ENCODE measurements around the gene S100A3.
A peak's percentile ranks its signal among the peaks of the same experiment; 100 is the strongest.

Gene S100A3

DNA sequence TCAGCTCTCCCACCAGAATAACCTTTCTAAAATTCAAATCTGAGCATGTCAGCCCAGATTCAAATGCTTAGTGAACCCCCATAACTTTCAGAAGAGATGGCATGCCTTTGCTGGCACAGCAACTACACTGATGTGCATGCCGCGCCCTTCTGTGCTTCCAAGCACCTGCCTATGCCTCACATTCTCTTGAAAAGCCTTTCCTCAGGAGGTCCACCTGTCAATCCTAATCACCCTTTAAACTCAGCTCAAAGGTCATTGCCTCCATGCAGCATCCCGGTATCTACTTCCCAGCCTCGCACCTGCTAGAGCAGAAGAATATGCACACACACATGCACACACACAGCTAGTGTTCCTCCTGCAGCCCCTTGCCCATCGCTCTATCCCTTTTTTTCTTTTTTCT is 21.8 kb upstream of the S100A3 start:
- no peaks in the 10 kb centered on the region for H3K36me3 ChIP-seq (ENCODE audit: control insufficient read depth, insufficient read depth, low read length)
- H3K9ac ChIP-seq = no peak overlapping the region
- no peaks in the 10 kb centered on the region for H3K79me2 ChIP-seq
- no peak overlapping the region for H3K4me2 ChIP-seq (ENCODE audit: low read length)
- no peaks in the 10 kb centered on the region for H3K27me3 ChIP-seq (ENCODE audit: control insufficient read depth, insufficient read depth, low read length)
- TF ChIP-seq, protein P1, sequence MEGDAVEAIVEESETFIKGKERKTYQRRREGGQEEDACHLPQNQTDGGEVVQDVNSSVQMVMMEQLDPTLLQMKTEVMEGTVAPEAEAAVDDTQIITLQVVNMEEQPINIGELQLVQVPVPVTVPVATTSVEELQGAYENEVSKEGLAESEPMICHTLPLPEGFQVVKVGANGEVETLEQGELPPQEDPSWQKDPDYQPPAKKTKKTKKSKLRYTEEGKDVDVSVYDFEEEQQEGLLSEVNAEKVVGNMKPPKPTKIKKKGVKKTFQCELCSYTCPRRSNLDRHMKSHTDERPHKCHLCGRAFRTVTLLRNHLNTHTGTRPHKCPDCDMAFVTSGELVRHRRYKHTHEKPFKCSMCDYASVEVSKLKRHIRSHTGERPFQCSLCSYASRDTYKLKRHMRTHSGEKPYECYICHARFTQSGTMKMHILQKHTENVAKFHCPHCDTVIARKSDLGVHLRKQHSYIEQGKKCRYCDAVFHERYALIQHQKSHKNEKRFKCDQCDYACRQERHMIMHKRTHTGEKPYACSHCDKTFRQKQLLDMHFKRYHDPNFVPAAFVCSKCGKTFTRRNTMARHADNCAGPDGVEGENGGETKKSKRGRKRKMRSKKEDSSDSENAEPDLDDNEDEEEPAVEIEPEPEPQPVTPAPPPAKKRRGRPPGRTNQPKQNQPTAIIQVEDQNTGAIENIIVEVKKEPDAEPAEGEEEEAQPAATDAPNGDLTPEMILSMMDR (IDR thresholded peaks at IDR 0.05) = no peak
- H3K4me1 ChIP-seq = no peaks in the 10 kb centered on the region
- H3K9me3 ChIP-seq (ENCODE audit: control insufficient read depth, low read length) = no peaks in the 10 kb centered on the region
- no peak overlapping the region for H3K4me3 ChIP-seq (ENCODE audit: low read depth, low read length)
- no peak overlapping the region for H2AFZ ChIP-seq
- H3K27ac ChIP-seq = no peak overlapping the region

DNA sequence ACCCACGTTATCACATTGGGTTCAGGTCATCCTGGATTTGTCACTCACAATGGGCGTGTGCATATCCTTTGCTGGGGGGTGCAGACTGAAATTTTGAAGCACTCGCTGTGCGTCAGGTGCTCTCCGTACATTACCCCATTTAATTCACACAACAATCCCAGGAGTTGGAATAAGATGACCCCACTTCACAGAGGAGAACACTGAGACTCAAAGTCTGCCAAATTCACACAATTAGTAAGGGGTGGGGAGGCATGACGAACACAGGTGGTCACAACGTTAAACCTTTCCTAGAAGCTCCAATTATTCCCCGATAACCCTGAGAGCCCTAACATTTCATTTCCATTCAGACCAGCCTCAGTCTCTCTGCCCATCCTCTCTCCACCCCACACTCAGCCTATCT is 20.4 kb upstream of the S100A3 start:
- no peak overlapping the region for H3K4me2 ChIP-seq (ENCODE audit: low read length)
- H3K4me3 ChIP-seq (ENCODE audit: low read depth, low read length) = no peak overlapping the region
- no peak overlapping the region for H3K9ac ChIP-seq
- H3K36me3 ChIP-seq (ENCODE audit: control insufficient read depth, insufficient read depth, low read length) = no peaks in the 10 kb centered on the region
- H3K27me3 ChIP-seq (ENCODE audit: control insufficient read depth, insufficient read depth, low read length) = no peaks in the 10 kb centered on the region
- no peak overlapping the region for H3K27ac ChIP-seq
- TF ChIP-seq, protein P1 (IDR thresholded peaks at IDR 0.05) = no peak
- no peaks in the 10 kb centered on the region for H3K79me2 ChIP-seq
- no peaks in the 10 kb centered on the region for H3K9me3 ChIP-seq (ENCODE audit: control insufficient read depth, low read length)
- no peaks in the 10 kb centered on the region for H3K4me1 ChIP-seq
- no peak overlapping the region for H2AFZ ChIP-seq

DNA sequence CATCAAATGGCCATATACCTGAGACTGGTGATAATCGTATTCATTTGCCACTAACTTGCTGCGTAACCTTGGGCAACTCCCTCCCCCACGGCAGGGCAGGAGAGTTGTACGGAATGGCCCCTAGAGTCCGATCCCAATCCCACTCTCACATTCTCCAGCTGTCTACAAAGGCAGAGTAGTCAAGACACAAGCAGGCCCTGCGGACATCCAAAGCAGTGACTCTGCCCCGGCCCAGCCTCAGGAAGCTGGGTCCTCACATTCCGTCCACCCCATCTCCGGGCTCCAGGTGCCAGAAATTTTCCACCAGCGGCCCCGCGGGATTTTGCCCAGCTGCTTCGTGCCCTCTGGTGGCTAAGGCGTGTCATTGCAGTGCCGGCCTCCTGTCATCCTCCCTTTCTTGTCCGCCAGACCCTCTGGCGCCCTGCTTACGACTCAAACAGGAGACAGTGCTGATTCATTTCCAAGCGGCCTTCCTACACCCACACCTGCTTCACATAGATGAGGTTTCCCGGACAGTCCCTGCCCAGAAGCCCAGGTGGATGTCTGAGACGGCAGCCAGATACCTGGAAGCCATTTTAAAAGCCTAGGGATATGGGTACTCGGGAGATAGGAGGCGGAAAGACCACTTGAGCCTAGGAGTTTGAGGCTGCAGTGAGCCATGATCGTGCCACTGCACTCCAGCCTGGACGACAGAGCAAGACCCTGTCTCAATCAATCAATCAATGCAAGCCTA is 19.5 kb upstream of the S100A3 start:
- Histone ChIP-seq H3K4me3 (ENCODE audit: low read depth, low read length) (peak overlapping the region; percentile 35), H3K9ac (no peak overlapping the region), H3K27ac (peak overlapping the region; percentile 30), H3K4me1 (no peaks in the 10 kb centered on the region), H3K79me2 (no peaks in the 10 kb centered on the region), H3K4me2 (ENCODE audit: low read length) (peak overlapping the region; percentile 81), H3K36me3 (ENCODE audit: control insufficient read depth, insufficient read depth, low read length) (no peaks in the 10 kb centered on the region), H3K9me3 (ENCODE audit: control insufficient read depth, low read length) (no peaks in the 10 kb centered on the region), H3K27me3 (ENCODE audit: control insufficient read depth, insufficient read depth, low read length) (no peaks in the 10 kb centered on the region), H2AFZ (peak overlapping the region; percentile 83)
- TF ChIP-seq, protein P1 (IDR thresholded peaks at IDR 0.05) = peak; percentile 93

DNA sequence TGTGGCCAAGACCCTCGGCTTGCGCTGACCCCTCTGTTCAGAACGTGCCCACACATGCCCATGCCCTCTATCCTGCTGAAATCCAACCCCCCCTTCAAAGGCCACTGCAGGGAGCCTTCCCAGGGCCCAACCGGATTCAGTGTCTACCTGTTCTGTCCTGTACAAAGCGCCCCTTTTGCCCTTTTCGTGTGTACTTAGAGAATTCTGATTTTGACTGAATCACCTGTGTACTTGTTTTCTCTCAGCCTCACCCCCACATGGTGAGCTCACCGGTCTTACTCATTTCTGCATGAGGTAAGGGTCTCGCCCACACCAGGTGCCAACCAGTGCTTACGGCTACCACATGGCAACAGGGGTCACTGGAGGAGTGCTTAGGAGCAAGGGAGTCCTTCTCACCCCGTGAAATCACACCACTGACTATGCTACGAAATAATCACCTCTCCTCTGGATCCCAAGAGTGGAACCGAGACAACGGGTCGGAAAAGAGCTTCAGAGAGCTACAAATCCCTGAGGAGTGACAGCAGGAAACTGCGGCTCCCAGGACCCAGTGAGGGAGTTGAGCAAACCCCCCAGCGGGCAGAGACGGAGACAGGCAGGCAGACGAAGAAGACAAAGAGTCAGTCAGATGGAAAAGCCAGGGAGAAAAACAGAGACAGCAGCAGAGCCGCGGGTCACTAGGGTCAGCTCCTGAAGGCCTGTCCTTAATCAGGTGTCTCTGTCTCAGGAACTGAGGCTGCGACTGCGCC is 18.7 kb upstream of the S100A3 start:
- Histone ChIP-seq H2AFZ (peak overlapping the region; percentile 83), H3K27ac (no peak overlapping the region), H3K9me3 (ENCODE audit: control insufficient read depth, low read length) (no peaks in the 10 kb centered on the region), H3K27me3 (ENCODE audit: control insufficient read depth, insufficient read depth, low read length) (no peaks in the 10 kb centered on the region), H3K4me3 (ENCODE audit: low read depth, low read length) (no peak overlapping the region), H3K4me1 (no peaks in the 10 kb centered on the region), H3K4me2 (ENCODE audit: low read length) (no peak overlapping the region), H3K9ac (no peak overlapping the region), H3K36me3 (ENCODE audit: control insufficient read depth, insufficient read depth, low read length) (no peaks in the 10 kb centered on the region), H3K79me2 (no peaks in the 10 kb centered on the region)
- TF ChIP-seq, protein P1 (IDR thresholded peaks at IDR 0.05) = no peak
